H9 (cell line): ENCODE data around the gene PTBP3. TPM values are rescaled to one million over a fixed set of nuclear protein-coding genes. Genes with fewer than 3 reads are reported as not detected.

Experiments
- DNase-seq: peaks from one replicate; pipeline ENCODE4 v3.0.0-alpha.2; 2017
- H2AFZ ChIP-seq: one replicate; pipeline ENCODE4 v1.6.1; 2013; ENCODE audit warnings: mild to moderate bottlenecking, low read length, control low read depth, moderate library complexity
- H2AK5ac ChIP-seq: 2 replicates; pipeline ENCODE4 v1.6.1; 2013; ENCODE audit warnings: low read length, control low read depth, mixed read lengths; ENCODE audit not compliant: insufficient read length
- H2BK120ac ChIP-seq: one replicate; pipeline ENCODE4 v1.6.1; 2013; ENCODE audit warnings: low read depth, mild to moderate bottlenecking, low read length, control low read depth, inconsistent platforms; ENCODE audit not compliant: poor library complexity, severe bottlenecking
- H2BK12ac ChIP-seq: 2 replicates; pipeline ENCODE4 v1.6.1; 2013; ENCODE audit warnings: low read length, control low read depth, mixed read lengths, low read depth; ENCODE audit not compliant: insufficient read length
- H2BK15ac ChIP-seq: 2 replicates; pipeline ENCODE4 v1.6.1; 2013; ENCODE audit warnings: low read depth, low read length, control low read depth
- H2BK20ac ChIP-seq: one replicate; pipeline ENCODE4 v1.6.1; 2013; ENCODE audit warnings: low read depth, mild to moderate bottlenecking, low read length, control low read depth, inconsistent platforms; ENCODE audit not compliant: poor library complexity, severe bottlenecking
- H2BK5ac ChIP-seq: 2 replicates; pipeline ENCODE4 v1.6.1; 2013; ENCODE audit warnings: low read length, control low read depth, mixed read lengths; ENCODE audit not compliant: insufficient read length
- H3K14ac ChIP-seq: 2 replicates; pipeline ENCODE4 v1.6.1; 2013; ENCODE audit warnings: low read length, control low read depth; ENCODE audit not compliant: insufficient read depth
- H3K18ac ChIP-seq: 2 replicates; pipeline ENCODE4 v1.6.1; 2013; ENCODE audit warnings: low read depth, mild to moderate bottlenecking, mixed read lengths, low read length, control low read depth; ENCODE audit not compliant: insufficient read length
- H3K23ac ChIP-seq: 2 replicates; pipeline ENCODE4 v1.6.1; 2013; ENCODE audit warnings: low read length, control low read depth, mixed read lengths, low read depth; ENCODE audit not compliant: insufficient read length
- H3K23me2 ChIP-seq: 2 replicates; pipeline ENCODE4 v1.6.1; 2013; ENCODE audit warnings: low read depth, mild to moderate bottlenecking, mixed read lengths, low read length, control low read depth; ENCODE audit not compliant: insufficient read length, poor library complexity, severe bottlenecking
- H3K27ac ChIP-seq: 2 replicates; pipeline ENCODE4 v1.5.1; 2013; ENCODE audit warnings: low read length, control low read depth, mixed read lengths, low read depth; ENCODE audit not compliant: insufficient read length
- H3K27me3 ChIP-seq: 2 replicates; pipeline ENCODE4 v1.6.1; 2013; ENCODE audit warnings: low read length, control low read depth, inconsistent platforms; ENCODE audit not compliant: insufficient read depth
- H3K4ac ChIP-seq: 2 replicates; pipeline ENCODE4 v1.6.1; 2013; ENCODE audit warnings: low read depth, mild to moderate bottlenecking, control low read depth, inconsistent platforms, low read length, moderate library complexity
- H3K4me1 ChIP-seq: 2 replicates; pipeline ENCODE4 v1.6.1; 2013; ENCODE audit warnings: low read length, control low read depth, inconsistent platforms; ENCODE audit not compliant: insufficient read depth
- H3K4me2 ChIP-seq: 2 replicates; pipeline ENCODE4 v1.6.1; 2013; ENCODE audit warnings: low read length, control low read depth, mixed read lengths; ENCODE audit not compliant: insufficient read length, insufficient read depth
- H3K56ac ChIP-seq: 2 replicates; pipeline ENCODE4 v1.6.1; 2013; ENCODE audit warnings: low read depth, mild to moderate bottlenecking, mixed read lengths, low read length, control low read depth; ENCODE audit not compliant: insufficient read length
- H3K79me1 ChIP-seq: 2 replicates; pipeline ENCODE4 v1.6.1; 2013; ENCODE audit warnings: low read depth, mild to moderate bottlenecking, moderate library complexity, low read length, control low read depth, inconsistent platforms; ENCODE audit not compliant: insufficient read depth, poor library complexity, severe bottlenecking
- H3K79me2 ChIP-seq: 2 replicates; pipeline ENCODE4 v1.6.1; 2013; ENCODE audit warnings: low read length, control low read depth, inconsistent platforms; ENCODE audit not compliant: insufficient read depth
- H3K9ac ChIP-seq: 2 replicates; pipeline ENCODE4 v1.6.1; 2013; ENCODE audit warnings: low read length, control low read depth, mixed read lengths; ENCODE audit not compliant: insufficient read length; ENCODE audit errors: extremely low read depth
- H3K9me3 ChIP-seq: one replicate; pipeline ENCODE4 v1.6.1; 2013; ENCODE audit warnings: low read depth, low read length, inconsistent platforms; ENCODE audit not compliant: control insufficient read depth
- H3T11ph ChIP-seq: one replicate; pipeline ENCODE4 v1.6.1; 2013; ENCODE audit warnings: mild to moderate bottlenecking, low read length, control low read depth, inconsistent platforms
- H4K20me1 ChIP-seq: one replicate; pipeline ENCODE4 v1.6.1; 2013; ENCODE audit not compliant: control insufficient read depth, insufficient read length, insufficient read depth
- H4K5ac ChIP-seq: 2 replicates; pipeline ENCODE4 v1.6.1; 2013; ENCODE audit warnings: low read depth, mild to moderate bottlenecking, mixed read lengths, low read length, control low read depth; ENCODE audit not compliant: insufficient read length
- H4K8ac ChIP-seq: replicated peaks from 2 replicates; pipeline ENCODE4 v1.6.1; 2013; ENCODE audit warnings: low read length, control low read depth, mixed read lengths, low read depth; ENCODE audit not compliant: insufficient read length
- H4K91ac ChIP-seq: 2 replicates; pipeline ENCODE4 v1.6.1; 2013; ENCODE audit warnings: low read depth, mild to moderate bottlenecking, moderate library complexity, mixed read lengths, low read length, control low read depth; ENCODE audit not compliant: insufficient read length
- H3K27ac Mint-ChIP-seq, 3 experiments: 2 replicates in 2 of 3; 3 replicates in 1 of 3; pipeline ENCODE4 v1.8.0; 2020 to 2021; ENCODE audit warnings: mixed read lengths in 3 of 3, mild to moderate bottlenecking in 1 of 3, moderate library complexity in 1 of 3
- H3K27me3 Mint-ChIP-seq: 2 replicates; pipeline ENCODE4 v1.8.0; 2021; ENCODE audit warnings: low read depth, mild to moderate bottlenecking, moderate library complexity, mixed read lengths
- H3K36me3 Mint-ChIP-seq, 3 experiments: 2 replicates in 2 of 3; 3 replicates in 1 of 3; pipeline ENCODE4 v1.8.0; 2020 to 2021; ENCODE audit warnings: low read depth in 3 of 3, mixed read lengths in 3 of 3; ENCODE audit not compliant: insufficient read depth in 1 of 3
- H3K4me1 Mint-ChIP-seq, 2 experiments: 2 replicates each; pipeline ENCODE4 v1.8.0; 2020; ENCODE audit warnings: mixed read lengths in 2 of 2
- H3K4me3 Mint-ChIP-seq, 2 experiments: 2 replicates in 1 of 2; 3 replicates in 1 of 2; pipeline ENCODE4 v1.8.0; 2020 to 2021; ENCODE audit warnings: mild to moderate bottlenecking in 2 of 2, mixed read lengths in 2 of 2, moderate library complexity in 1 of 2
- H3K9me3 Mint-ChIP-seq, 2 experiments: 2 replicates in 1 of 2; 3 replicates in 1 of 2; pipeline ENCODE4 v1.8.0; 2020; ENCODE audit warnings: mild to moderate bottlenecking in 2 of 2, mixed read lengths in 2 of 2, moderate library complexity in 1 of 2
- CTCF ChIP-seq: fragments of 200-600 bp; sonication (generic); conservative IDR thresholded peaks from 3 replicates; pipeline ENCODE4 v1.8.0; 2021; ENCODE audit warnings: antibody characterized with exemption, mild to moderate bottlenecking
- WGBS: extraction: QIAGEN DNeasy Blood & Tissue Kit; methylation state at CpG from one replicate; pipeline ENCODE4 v1.1.7; 2013; ENCODE audit warnings: missing lambda C conversion rate, low lambda C conversion rate, mixed read lengths; ENCODE audit not compliant: insufficient read length; ENCODE audit errors: extremely low coverage; 5-methylcytosine and 5-hydroxymethylcytosine counted together
- total RNA-seq: library from RNA; stranded (reverse); gene quantifications from 2 replicates; pipeline ENCODE4 v1.2.1, GENCODE V29; 2021

PTBP3 gene
- total RNA-seq, 1 experiment from 2014 or later, result 89.5 TPM

- H3T11ph ChIP-seq, result no peak overlapping the region
- DNase-seq, result no peak
- peaks cover 47% of the 10 kb centered on the region for H3K79me2 ChIP-seq
- no peak overlapping the region for H2BK5ac ChIP-seq
- H4K5ac ChIP-seq, result no peak overlapping the region
- no peak overlapping the region for H2BK120ac ChIP-seq
- Mint-ChIP-seq H3K4me1 (peaks cover 32 to 49% of the 10 kb centered on the region in 2 experiments), H3K9me3 (no peaks in the 10 kb centered on the region; a peak in 1 of 5 replicates), H3K36me3 (peaks cover 0 to 1% (median 0%) of the 10 kb centered on the region in 3 experiments; a peak in 1 of 7 replicates), H3K27ac (peak overlapping the region in 2 of 3 experiments; percentile 69 to 72; a peak in 5 of 7 replicates), H3K27me3 (no peaks in the 10 kb centered on the region), H3K4me3 (no peak overlapping the region)
- peaks cover 12% of the 10 kb centered on the region for H3K79me1 ChIP-seq
- no peak overlapping the region for H2BK15ac ChIP-seq
- no peaks in the 10 kb centered on the region for H3K27me3 ChIP-seq
- H3K9me3 ChIP-seq, result no peaks in the 10 kb centered on the region
- H2BK20ac ChIP-seq, result no peak overlapping the region
- H2AFZ ChIP-seq, result no peak overlapping the region
- no peaks in the 10 kb centered on the region for H4K20me1 ChIP-seq
- no peak overlapping the region for H2AK5ac ChIP-seq
- no peak overlapping the region for H3K14ac ChIP-seq
- H3K4ac ChIP-seq, result no peak overlapping the region
- no peak overlapping the region for H3K4me2 ChIP-seq
- WGBS, result no CpG with 5 or more reads among the region's 8 CpGs
- H3K9ac ChIP-seq, result no peak overlapping the region
- H3K23me2 ChIP-seq, result no peaks in the 10 kb centered on the region
- no peak overlapping the region for H4K8ac ChIP-seq
- H4K91ac ChIP-seq, result no peak overlapping the region
- H3K4me1 ChIP-seq, result peaks cover 2% of the 10 kb centered on the region; the same call in 1 of the 2 replicates
- H3K18ac ChIP-seq, result no peak overlapping the region
- no peak for TF ChIP-seq CTCF
- no peak overlapping the region for H3K23ac ChIP-seq
- H3K27ac ChIP-seq, result no peak overlapping the region
- no peak overlapping the region for H3K56ac ChIP-seq
- H2BK12ac ChIP-seq, result no peak overlapping the region
Measured at GRCh38 chr9:112325600-112325999, 7.8 kb downstream of the PTBP3 start.
